ENCODE results near the gene KCNJ5.
A peak's percentile ranks its signal among the peaks of the same experiment; 100 is the strongest.

Gene KCNJ5

DNA sequence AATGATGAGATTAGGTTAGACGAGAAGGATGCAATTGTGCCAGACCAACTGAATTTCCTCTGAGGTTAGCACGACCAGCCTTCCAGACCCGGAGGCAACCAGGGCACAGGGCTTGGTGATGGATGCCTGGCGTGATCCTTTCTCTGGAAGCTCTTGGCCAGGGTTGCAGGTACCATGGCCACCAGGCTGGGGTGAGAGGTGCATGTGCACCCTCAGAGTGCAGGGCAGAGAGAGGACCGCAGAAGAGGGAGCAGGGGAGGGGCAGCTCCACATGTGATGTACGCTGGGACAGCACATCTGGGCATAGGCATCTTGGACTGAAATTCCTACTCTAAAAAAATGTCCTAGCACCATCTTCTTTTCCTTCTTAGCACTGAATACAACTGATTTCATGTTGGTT, 34.9 kb upstream of the KCNJ5 start:
- no peak for TF ChIP-seq EZH2phosphoT487 (conservative IDR thresholded peaks at IDR 0.05; ENCODE audit: low read length)
- TF ChIP-seq, protein P1, sequence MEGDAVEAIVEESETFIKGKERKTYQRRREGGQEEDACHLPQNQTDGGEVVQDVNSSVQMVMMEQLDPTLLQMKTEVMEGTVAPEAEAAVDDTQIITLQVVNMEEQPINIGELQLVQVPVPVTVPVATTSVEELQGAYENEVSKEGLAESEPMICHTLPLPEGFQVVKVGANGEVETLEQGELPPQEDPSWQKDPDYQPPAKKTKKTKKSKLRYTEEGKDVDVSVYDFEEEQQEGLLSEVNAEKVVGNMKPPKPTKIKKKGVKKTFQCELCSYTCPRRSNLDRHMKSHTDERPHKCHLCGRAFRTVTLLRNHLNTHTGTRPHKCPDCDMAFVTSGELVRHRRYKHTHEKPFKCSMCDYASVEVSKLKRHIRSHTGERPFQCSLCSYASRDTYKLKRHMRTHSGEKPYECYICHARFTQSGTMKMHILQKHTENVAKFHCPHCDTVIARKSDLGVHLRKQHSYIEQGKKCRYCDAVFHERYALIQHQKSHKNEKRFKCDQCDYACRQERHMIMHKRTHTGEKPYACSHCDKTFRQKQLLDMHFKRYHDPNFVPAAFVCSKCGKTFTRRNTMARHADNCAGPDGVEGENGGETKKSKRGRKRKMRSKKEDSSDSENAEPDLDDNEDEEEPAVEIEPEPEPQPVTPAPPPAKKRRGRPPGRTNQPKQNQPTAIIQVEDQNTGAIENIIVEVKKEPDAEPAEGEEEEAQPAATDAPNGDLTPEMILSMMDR (IDR thresholded peaks at IDR 0.05; ENCODE audit: insufficient read depth, low read length, poor library complexity, severe bottlenecking): no peak
- H3K27me3 ChIP-seq (ENCODE audit: low read length): no peaks in the 10 kb centered on the region
- no peak overlapping the region for H3K4me2 ChIP-seq (ENCODE audit: low read depth, low read length, poor library complexity, severe bottlenecking)
- H3K4me3 ChIP-seq (ENCODE audit: insufficient read depth, low read length, poor library complexity, severe bottlenecking): no peak overlapping the region
- no peaks in the 10 kb centered on the region for H3K79me2 ChIP-seq (ENCODE audit: insufficient read depth, low read length)
- H3K9ac ChIP-seq (ENCODE audit: low read length): no peak overlapping the region
- no peaks in the 10 kb centered on the region for H3K36me3 ChIP-seq (ENCODE audit: low read length)
- H3K27ac ChIP-seq (ENCODE audit: low read depth, low read length): no peak overlapping the region
- no peaks in the 10 kb centered on the region for H3F3A ChIP-seq (ENCODE audit: insufficient read depth)
- no peak overlapping the region for H2AFZ ChIP-seq (ENCODE audit: low read depth, low read length, severe bottlenecking)
- H3K9me2 ChIP-seq (replicated peaks; ENCODE audit: insufficient read depth, low read length): no peaks in the 10 kb centered on the region
- H3K9me3 ChIP-seq (ENCODE audit: insufficient read depth, low read length): no peaks in the 10 kb centered on the region
- no peaks in the 10 kb centered on the region for H4K20me1 ChIP-seq (ENCODE audit: low read depth, low read length)

DNA sequence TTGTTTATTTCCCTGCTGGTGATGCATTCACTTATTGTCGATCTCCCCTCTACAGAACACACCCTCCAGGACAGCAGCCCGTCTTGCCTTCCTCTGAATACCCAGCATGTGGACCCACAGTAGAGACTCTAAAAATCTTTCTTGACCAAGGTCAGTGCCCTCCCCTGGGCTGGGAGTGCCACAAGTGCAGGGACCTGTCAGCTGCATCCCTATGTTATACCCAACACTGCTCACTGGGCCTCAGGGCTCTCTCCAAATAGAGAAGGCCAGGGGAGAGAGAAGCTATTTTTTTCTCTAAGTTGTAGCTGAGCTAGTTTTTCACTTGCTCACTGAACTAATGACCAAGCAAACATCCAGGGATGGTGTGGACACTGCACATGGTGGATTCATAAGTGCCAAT, 33.8 kb upstream of the KCNJ5 start:
- no peak for TF ChIP-seq EZH2phosphoT487 (conservative IDR thresholded peaks at IDR 0.05; ENCODE audit: low read length)
- TF ChIP-seq, protein P1 (IDR thresholded peaks at IDR 0.05; ENCODE audit: insufficient read depth, low read length, poor library complexity, severe bottlenecking): no peak
- no peaks in the 10 kb centered on the region for H3K79me2 ChIP-seq (ENCODE audit: insufficient read depth, low read length)
- H2AFZ ChIP-seq (ENCODE audit: low read depth, low read length, severe bottlenecking): no peak overlapping the region
- no peaks in the 10 kb centered on the region for H3K9me2 ChIP-seq (replicated peaks; ENCODE audit: insufficient read depth, low read length)
- no peaks in the 10 kb centered on the region for H3K27me3 ChIP-seq (ENCODE audit: low read length)
- no peaks in the 10 kb centered on the region for H3F3A ChIP-seq (ENCODE audit: insufficient read depth)
- no peaks in the 10 kb centered on the region for H4K20me1 ChIP-seq (ENCODE audit: low read depth, low read length)
- no peak overlapping the region for H3K4me2 ChIP-seq (ENCODE audit: low read depth, low read length, poor library complexity, severe bottlenecking)
- no peaks in the 10 kb centered on the region for H3K36me3 ChIP-seq (ENCODE audit: low read length)
- H3K9ac ChIP-seq (ENCODE audit: low read length): no peak overlapping the region
- H3K4me3 ChIP-seq (ENCODE audit: insufficient read depth, low read length, poor library complexity, severe bottlenecking): no peak overlapping the region
- H3K9me3 ChIP-seq (ENCODE audit: insufficient read depth, low read length): no peaks in the 10 kb centered on the region
- H3K27ac ChIP-seq (ENCODE audit: low read depth, low read length): no peak overlapping the region

DNA sequence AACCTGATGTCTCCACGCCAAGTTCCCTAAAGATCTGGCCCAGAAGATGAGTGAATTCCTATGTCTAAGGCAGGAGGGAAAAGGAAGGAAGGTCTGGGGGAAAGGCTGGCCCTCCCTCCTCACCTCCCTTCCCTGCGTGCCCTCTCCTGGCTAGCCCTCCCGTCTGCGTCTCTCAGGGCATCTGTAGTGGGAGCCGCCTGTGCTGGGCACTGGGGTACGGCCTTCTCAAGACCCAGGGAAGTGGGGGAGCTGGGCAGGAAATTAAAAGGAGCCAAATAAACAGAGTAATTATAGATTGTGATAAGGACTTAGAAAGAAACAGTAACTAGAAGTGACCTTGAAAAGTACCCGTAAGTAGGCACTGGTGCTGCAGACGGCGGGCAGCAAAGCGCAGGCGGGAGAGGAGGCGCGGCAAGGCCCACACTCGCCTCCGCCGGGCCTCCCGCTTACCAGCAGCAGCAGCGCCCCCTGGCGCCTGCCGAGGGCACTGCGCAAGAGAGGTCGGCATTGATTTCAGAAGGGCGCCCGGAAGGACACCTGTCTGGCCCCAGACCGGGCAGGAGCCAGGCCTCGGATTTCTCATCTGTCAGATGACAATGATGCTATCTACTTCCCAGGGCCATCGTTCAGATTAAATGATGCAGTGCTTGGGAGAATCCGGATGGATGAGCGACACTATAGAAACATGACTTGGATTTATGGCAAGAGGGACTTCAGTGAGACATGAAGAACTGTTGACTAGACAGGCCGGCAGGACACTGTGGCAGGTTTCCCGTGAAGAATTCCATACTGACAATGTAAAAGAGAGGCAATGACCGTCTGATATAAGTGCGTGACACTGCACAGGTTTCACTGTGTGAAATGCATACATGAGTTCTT, 31.4 kb upstream of the KCNJ5 start:
- Histone ChIP-seq H3K9ac (ENCODE audit: low read length) (0 out of 2 replicates have a peak overlapping the region, but pooled peaks have one; percentile 13), H4K20me1 (ENCODE audit: low read depth, low read length) (no peaks in the 10 kb centered on the region), H3K9me3 (ENCODE audit: insufficient read depth, low read length) (no peaks in the 10 kb centered on the region), H3K79me2 (ENCODE audit: insufficient read depth, low read length) (no peaks in the 10 kb centered on the region), H3K9me2 (replicated peaks; ENCODE audit: insufficient read depth, low read length) (no peaks in the 10 kb centered on the region), H3K27me3 (ENCODE audit: low read length) (no peaks in the 10 kb centered on the region), H3K4me3 (ENCODE audit: insufficient read depth, low read length, poor library complexity, severe bottlenecking) (no peak overlapping the region), H3K27ac (ENCODE audit: low read depth, low read length) (no peak overlapping the region), H3K36me3 (ENCODE audit: low read length) (no peaks in the 10 kb centered on the region), H3F3A (ENCODE audit: insufficient read depth) (no peaks in the 10 kb centered on the region), H2AFZ (ENCODE audit: low read depth, low read length, severe bottlenecking) (no peak overlapping the region), H3K4me2 (ENCODE audit: low read depth, low read length, poor library complexity, severe bottlenecking) (no peak overlapping the region)
- TF ChIP-seq, protein P1 (IDR thresholded peaks at IDR 0.05; ENCODE audit: insufficient read depth, low read length, poor library complexity, severe bottlenecking): peak; percentile 66
- TF ChIP-seq EZH2phosphoT487 (conservative IDR thresholded peaks at IDR 0.05; ENCODE audit: low read length): no peak
